AG04450 (cell line): ENCODE results near the gene SCIMP. TPM values are rescaled to one million over a fixed set of nuclear protein-coding genes. Genes with fewer than 3 reads are reported as not detected.

Experiments used
- CTCF ChIA-PET: fragments of 300-600, 350-600 bp; formaldehyde crosslinking; extraction: SDS; loops from one replicate; lab custom pipeline; 2022; ENCODE audit warnings: antibody characterized with exemption, inconsistent platforms; lab: Charles Lee
- POLR2A ChIA-PET: fragments of 350-600 bp; formaldehyde crosslinking; extraction: SDS; loops from one replicate; lab custom pipeline; 2021; ENCODE audit warnings: antibody characterized with exemption, inconsistent platforms; lab: Yijun Ruan, JAX
- DNase-seq: peaks from one replicate; pipeline ENCODE4 v3.0.0-alpha.2; 2011; ENCODE audit warnings: low read depth, low spot score
- H3K27ac ChIP-seq: one replicate; pipeline ENCODE4 v1.5.1; 2012; ENCODE audit warnings: low read depth, low read length, control low read depth
- H3K27me3 ChIP-seq: one replicate; pipeline ENCODE4 v1.6.0; 2012; ENCODE audit warnings: low read length; ENCODE audit not compliant: control insufficient read depth, insufficient read depth
- H3K4me3 ChIP-seq: 2 replicates; pipeline ENCODE4 v1.5.1; 2011; ENCODE audit warnings: mild to moderate bottlenecking, low read depth, low read length, control low read depth
- H3K9me3 ChIP-seq: 2 replicates; pipeline ENCODE4 v1.5.1; 2012; ENCODE audit warnings: low read length; ENCODE audit not compliant: control insufficient read depth, insufficient read depth
- CTCF ChIP-seq: IDR thresholded peaks from 2 replicates; pipeline ENCODE4 v1.5.1; 2011; ENCODE audit warnings: low read depth, low read length, control low read depth, inconsistent platforms
- polyA plus RNA-seq: library from polyadenylated mRNA; depleted of rRNA; stranded (reverse); fragments of >200 nt; gene quantifications from 2 replicates; pipeline ENCODE4 v1.2.3, GENCODE V29; 2011

SCIMP gene
- polyA plus RNA-seq, 1 experiment, result not detected

- Histone ChIP-seq H3K27me3 (peaks cover 3% of the 10 kb centered on the region), H3K27ac (no peak overlapping the region), H3K4me3 (no peak overlapping the region), H3K9me3 (no peaks in the 10 kb centered on the region; the same call in 1 of the 2 replicates)
- DNase-seq, result no peak
- ChIA-PET CTCF (interaction anchor here (0.6 kb wide), 1 partner anchor 12 kb away, joined by 3 read pairs; no protein-coding TSS in a partner anchor), POLR2A (no interaction called here)
- TF ChIP-seq CTCF, result no peak
Measured at GRCh38 chr17:5262416-5262991, 27.8 kb upstream of the SCIMP start.

GRCh38 chr17:5260542-5260941 lies 25.9 kb upstream of the SCIMP start:
- Histone ChIP-seq H3K27me3 (peaks cover 3% of the 10 kb centered on the region), H3K27ac (no peak overlapping the region), H3K9me3 (no peaks in the 10 kb centered on the region), H3K4me3 (no peak overlapping the region)
- CTCF ChIA-PET, result interaction anchor here (0.5 to 1.2 kb wide), 2 partner anchors 10 to 23 kb away, joined by 3 to 7 read pairs; no protein-coding TSS in a partner anchor
- POLR2A ChIA-PET, result interaction anchor here (0.7 kb wide), 1 partner anchor 19 kb away, joined by 7 read pairs; no protein-coding TSS in a partner anchor
- DNase-seq, result no peak
- no peak for TF ChIP-seq CTCF

GRCh38 chr17:5257124-5257523 lies 22.5 kb upstream of the SCIMP start:
- no peak for TF ChIP-seq CTCF
- Histone ChIP-seq H3K9me3 (no peaks in the 10 kb centered on the region), H3K27ac (no peak overlapping the region), H3K4me3 (no peak overlapping the region), H3K27me3 (peaks cover 3% of the 10 kb centered on the region)
- CTCF ChIA-PET, result no interaction called here
- POLR2A ChIA-PET, result no interaction called here
- DNase-seq, result no peak

DNA sequence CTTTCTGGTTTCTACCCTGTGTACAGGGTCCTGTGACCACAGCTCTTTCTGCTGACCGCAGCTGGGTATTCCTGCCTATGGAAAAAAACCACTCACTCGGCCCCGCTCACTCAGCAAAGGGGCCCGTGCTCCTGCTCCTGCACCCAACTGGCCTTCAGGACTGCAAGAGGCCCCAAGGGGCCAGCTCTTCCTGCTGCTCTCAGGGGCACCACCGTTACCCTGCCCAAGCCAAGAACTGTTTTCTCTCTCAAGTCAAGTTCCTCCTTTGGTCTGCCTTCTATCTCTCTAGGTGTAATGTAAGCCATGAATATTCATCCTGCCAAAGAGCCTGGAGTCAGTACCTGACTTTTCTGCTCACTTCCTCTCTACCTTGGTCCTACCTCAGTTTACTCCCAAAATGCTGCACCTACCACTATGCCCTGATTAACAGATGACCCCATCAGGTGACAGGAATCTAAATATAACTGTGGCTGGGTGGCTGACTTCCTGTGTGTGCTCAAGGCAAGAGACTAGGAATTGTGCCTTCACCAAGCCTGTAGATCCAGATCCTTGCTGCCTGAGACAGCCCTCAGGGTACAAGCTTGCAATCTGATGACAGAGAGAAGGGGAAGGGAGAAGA lies 20.4 kb upstream of the SCIMP start:
- no peak for DNase-seq
- TF ChIP-seq CTCF, result no peak
- CTCF ChIA-PET, result interaction anchor here (0.6 to 1.2 kb wide), 2 partner anchors 34 to 184 kb away, joined by 3 to 8 read pairs; partner anchors contain the start of gene C1QBP

GRCh38 chr17:5254414-5254813 lies 19.8 kb upstream of the SCIMP start:
- H3K27ac ChIP-seq, result no peak overlapping the region
- peaks cover 3% of the 10 kb centered on the region for H3K27me3 ChIP-seq
- no peaks in the 10 kb centered on the region for H3K9me3 ChIP-seq
- ChIA-PET POLR2A (no interaction called here), CTCF (interaction anchor here (0.6 to 1.2 kb wide), 3 partner anchors 34 to 315 kb away, joined by 3 to 8 read pairs (median 3); partner anchors contain the start of genes C1QBP, RNF167 and SLC25A11)
- DNase-seq, result no peak
- no peak overlapping the region for H3K4me3 ChIP-seq
- no peak for TF ChIP-seq CTCF

More for the DNA sequence above, 20.4 kb upstream of the SCIMP start:
- Histone ChIP-seq H3K27ac (no peak overlapping the region), H3K4me3 (no peak overlapping the region), H3K27me3 (peaks cover 3% of the 10 kb centered on the region), H3K9me3 (no peaks in the 10 kb centered on the region)
- POLR2A ChIA-PET, result no interaction called here
